Endothelial cell of umbilical vein (primary cell): ENCODE results near the gene PBX3. TPM values are rescaled to one million over a fixed set of nuclear protein-coding genes. Genes with fewer than 3 reads are reported as not detected.

Experiments used
- BruUV-seq: library from RNA; stranded (reverse); fragments of 400-500 nt; replicated peaks from 2 replicates; lab custom pipeline; 2021; lab: Mats Ljungman, UMichigan
- CTCF ChIA-PET: fragments of 300-600, 350-600 bp; sonication (Branson Sonifier 250); formaldehyde crosslinking; loops from one replicate; lab custom pipeline; 2021; ENCODE audit warnings: antibody characterized with exemption, inconsistent platforms; lab: Charles Lee
- POLR2A ChIA-PET: fragments of 300-600, 350-600 bp; sonication (Branson Sonifier 250); formaldehyde crosslinking; loops from one replicate; lab custom pipeline; 2021; ENCODE audit warnings: antibody characterized with exemption, inconsistent platforms; lab: Charles Lee
- DNase-seq: peaks from one replicate; pipeline ENCODE4 v3.0.0-alpha.2; 2011; ENCODE audit warnings: low read depth, low spot score
- FAIRE-seq: peaks from 2 replicates; lab custom pipeline; 2011; peaks lifted over from hg19 to GRCh38; lab: Jason Lieb, UNC
- H2AFZ ChIP-seq: 2 replicates; pipeline ENCODE4 v1.6.0; 2012; ENCODE audit warnings: low read depth, low read length, control low read depth, inconsistent platforms
- H3K27ac ChIP-seq: 2 replicates; pipeline ENCODE4 v1.5.1; 2011; ENCODE audit warnings: low read depth, mild to moderate bottlenecking, control low read depth, low read length, moderate library complexity; ENCODE audit not compliant: insufficient read depth
- H3K27me3 ChIP-seq, 2 experiments: 2 replicates each; pipeline versions ENCODE4 v1.6.0 to v1.6.1; 2011; ENCODE audit warnings: low read length in 2 of 2, mixed read lengths in 1 of 2; ENCODE audit not compliant: control insufficient read depth in 2 of 2, insufficient read depth in 2 of 2
- H3K36me3 ChIP-seq, 2 experiments: 2 replicates in 1 of 2; 3 replicates in 1 of 2; pipeline ENCODE4 v1.5.1; 2011; ENCODE audit warnings: low read length in 2 of 2, mild to moderate bottlenecking in 1 of 2, moderate library complexity in 1 of 2; ENCODE audit not compliant: control insufficient read depth in 2 of 2, insufficient read depth in 2 of 2; ENCODE audit errors: extremely low read depth in 1 of 2
- H3K4me1 ChIP-seq: 3 replicates; pipeline ENCODE4 v1.5.1; 2011; ENCODE audit warnings: mild to moderate bottlenecking, low read length; ENCODE audit not compliant: control insufficient read depth, insufficient read depth; ENCODE audit errors: extremely low read depth
- H3K4me2 ChIP-seq: 2 replicates; pipeline ENCODE4 v1.6.1; 2011; ENCODE audit warnings: low read length, control low read depth, mixed read lengths; ENCODE audit not compliant: insufficient read depth
- H3K4me3 ChIP-seq, 3 experiments: fragments of 200-600 bp in 1 of 3; sonication (generic), shearing (Covaris generic) in 1 of 3; replicated peaks in 1 of 3; 2 replicates each; pipeline ENCODE4 v1.5.1; 2011 to 2016; ENCODE audit warnings: control low read depth in 3 of 3, low read length in 3 of 3, mild to moderate bottlenecking in 2 of 3, inconsistent platforms in 1 of 3, low read depth in 1 of 3, moderate library complexity in 1 of 3; ENCODE audit not compliant: insufficient read depth in 1 of 3
- H3K79me2 ChIP-seq: 2 replicates; pipeline ENCODE4 v1.6.0; 2012; ENCODE audit warnings: low read length, inconsistent platforms; ENCODE audit not compliant: control insufficient read depth, insufficient read depth
- H3K9ac ChIP-seq: replicated peaks from 2 replicates; pipeline ENCODE3; 2011; ENCODE audit warnings: low read length, control low read depth; ENCODE audit not compliant: insufficient read depth; ENCODE audit errors: extremely low read depth
- H3K9me1 ChIP-seq: replicated peaks from 3 replicates; pipeline ENCODE4 v1.6.0; 2011; ENCODE audit warnings: mild to moderate bottlenecking, low read length; ENCODE audit not compliant: control insufficient read depth, insufficient read depth; ENCODE audit errors: extremely low read depth
- H3K9me3 ChIP-seq: replicated peaks from 2 replicates; pipeline ENCODE4 v1.5.1; 2012; ENCODE audit warnings: low read length, inconsistent platforms; ENCODE audit not compliant: control insufficient read depth, insufficient read depth
- H4K20me1 ChIP-seq: replicated peaks from 2 replicates; pipeline ENCODE3; 2011; ENCODE audit warnings: mild to moderate bottlenecking, low read length; ENCODE audit not compliant: control insufficient read depth, insufficient read depth; ENCODE audit errors: extremely low read depth
- CTCF ChIP-seq, 2 donors: IDR thresholded peaks; 1 replicate in 1 of 2; 2 replicates in 1 of 2; pipeline ENCODE4 v1.5.1; 2011; ENCODE audit warnings: low read length in 2 of 2, mild to moderate bottlenecking in 2 of 2, moderate library complexity in 2 of 2, control low read depth in 1 of 2, inconsistent platforms in 1 of 2, low read depth in 1 of 2; ENCODE audit not compliant: insufficient read depth in 1 of 2; ENCODE audit errors: extremely low read depth in 1 of 2
- EZH2 ChIP-seq: IDR thresholded peaks from 2 replicates; pipeline ENCODE4 v1.6.1; 2012; ENCODE audit warnings: borderline replicate concordance, low read depth, mild to moderate bottlenecking, moderate library complexity, low read length, inconsistent platforms; ENCODE audit not compliant: severe bottlenecking
- FOS ChIP-seq: IDR thresholded peaks from 2 replicates; pipeline ENCODE4 v1.6.1; 2011; ENCODE audit warnings: mild to moderate bottlenecking, low read length, moderate library complexity, borderline replicate concordance; ENCODE audit not compliant: insufficient read depth
- GATA2 ChIP-seq: IDR thresholded peaks from 2 replicates; pipeline ENCODE4 v1.7.0; 2011; ENCODE audit warnings: low read depth, mild to moderate bottlenecking, moderate library complexity, mixed read lengths, low read length; ENCODE audit not compliant: insufficient read length, insufficient read depth
- JUN ChIP-seq: IDR thresholded peaks from 2 replicates; pipeline ENCODE4 v1.6.1; 2011; ENCODE audit warnings: borderline replicate concordance, low read depth; ENCODE audit not compliant: insufficient read length, insufficient read depth
- MAX ChIP-seq: IDR thresholded peaks from 2 replicates; pipeline ENCODE4 v1.6.1; 2011; ENCODE audit not compliant: insufficient read depth, insufficient read length
- MYC ChIP-seq: IDR thresholded peaks from one replicate; pipeline ENCODE4 v1.6.1; 2011; ENCODE audit warnings: mild to moderate bottlenecking, low read depth, low read length
- POLR2A ChIP-seq: IDR thresholded peaks from 2 replicates; pipeline ENCODE4 v1.6.1; 2012; ENCODE audit warnings: low read depth, mild to moderate bottlenecking, control low read depth, low read length
- POLR2AphosphoS5 ChIP-seq: IDR thresholded peaks from 2 replicates; pipeline ENCODE4 v1.6.1; 2012; ENCODE audit warnings: low read depth, mild to moderate bottlenecking, control low read depth, low read length, moderate library complexity; ENCODE audit not compliant: insufficient read depth
- dilution Hi-C: fragments of 300-500 bp; cut with MboI; formaldehyde crosslinking; loops from one replicate; pipeline ENCODE4 v1.15.0; 2019; ENCODE audit warnings: low sequenced_read_pairs; ENCODE audit not compliant: extremely low pct_ligation_motif_present
- intact Hi-C: fragments of 100-400 bp; cut with micrococcal nuclease; formaldehyde crosslinking; loops from one replicate; pipeline ENCODE4 v1.10.0; 2022
- polyA plus RNA-seq, 4 experiments: library from polyadenylated mRNA; depleted of rRNA in 3 of 4; stranded (reverse) in 3 of 4; unstranded in 1 of 4; fragments of >200 nt; gene quantifications; 2 replicates each; pipeline versions ENCODE4 v1.2.1 to v1.2.3, GENCODE V29; 2011 to 2012; ENCODE audit warnings: missing spikeins in 1 of 4
- total RNA-seq: library from RNA; stranded (reverse); gene quantifications from 2 replicates; pipeline ENCODE4 v1.2.3, GENCODE V29; 2021

PBX3 gene
- total and polyA plus RNA-seq, 2 donors (not counting 3 experiments of a cell fraction or from before 2014, with no cell fraction given): 18.8 to 42.0 TPM

DNA sequence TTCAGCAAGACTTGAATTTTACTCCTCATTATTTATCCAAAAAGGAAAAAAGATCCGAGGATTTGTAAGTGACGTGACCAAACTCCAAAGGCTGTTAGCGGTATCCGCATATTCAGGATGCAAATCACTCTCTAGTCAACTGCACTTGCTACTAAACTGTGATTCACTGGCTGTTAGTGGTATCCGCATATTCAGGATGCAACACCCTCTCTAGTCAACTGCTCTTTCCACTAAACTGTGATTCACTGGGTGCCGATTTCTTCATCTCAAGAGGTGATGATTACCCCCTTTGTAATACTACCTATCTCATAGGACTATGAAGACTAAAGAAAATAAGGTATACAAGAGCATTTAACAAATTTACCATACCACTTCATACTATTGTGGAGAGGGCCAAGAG, 45.8 kb upstream of the PBX3 start:
- no peak overlapping the region for H3K4me2 ChIP-seq
- dilution Hi-C loops (no loop called here), intact Hi-C loops (no loop called here)
- H3K9ac ChIP-seq: no peak overlapping the region
- no peaks in the 10 kb centered on the region for H3K9me1 ChIP-seq
- DNase-seq (no peak), FAIRE-seq (no peak)
- H3K27ac ChIP-seq: no peak overlapping the region
- no peaks in the 10 kb centered on the region for H3K36me3 ChIP-seq
- POLR2A ChIA-PET: no interaction called here
- peaks cover 8% of the 10 kb centered on the region for H3K4me1 ChIP-seq
- no peaks in the 10 kb centered on the region for H3K9me3 ChIP-seq
- peaks cover 5% of the 10 kb centered on the region for H4K20me1 ChIP-seq
- CTCF ChIA-PET: no interaction called here
- no TSS peak for BruUV-seq
- no peak overlapping the region for H3K4me3 ChIP-seq
- no peak overlapping the region for H2AFZ ChIP-seq
- peaks cover 89% of the 10 kb centered on the region for H3K79me2 ChIP-seq
- TF ChIP-seq POLR2AphosphoS5 (no peak), JUN (no peak), POLR2A (no peak)
- H3K27me3 ChIP-seq: no peaks in the 10 kb centered on the region

GRCh38 chr9:125703662-125704061, 43.5 kb upstream of the PBX3 start:
- no peak overlapping the region for H3K4me3 ChIP-seq
- TF ChIP-seq FOS: no peak
- TF ChIP-seq CTCF (IDR thresholded peaks at IDR 0.05; ENCODE audit: extremely low read depth in 1 of 2, insufficient read depth in 1 of 2, low read depth in 1 of 2, low read length in 2 of 2): no peak
- no peak for TF ChIP-seq GATA2
- TF ChIP-seq EZH2: no peak
- no peak for TF ChIP-seq POLR2AphosphoS5
- TF ChIP-seq MYC: no peak
- TF ChIP-seq MAX: no peak
- no peak for TF ChIP-seq JUN
- no peak overlapping the region for H3K4me2 ChIP-seq
- FAIRE-seq (no peak), DNase-seq (no peak)
- dilution Hi-C loops (no loop called here), intact Hi-C loops (no loop called here)
- no peaks in the 10 kb centered on the region for H3K9me3 ChIP-seq
- no peak overlapping the region for H3K9ac ChIP-seq
- CTCF ChIA-PET: interaction anchor here (0.7 to 1.3 kb wide), 2 partner anchors 12 to 296 kb away, joined by 4 read pairs; no protein-coding TSS in a partner anchor
- no peaks in the 10 kb centered on the region for H3K9me1 ChIP-seq
- H3K4me1 ChIP-seq: peaks cover 13% of the 10 kb centered on the region
- no peaks in the 10 kb centered on the region for H4K20me1 ChIP-seq
- POLR2A ChIA-PET: no interaction called here
- no TSS peak for BruUV-seq
- peaks cover 76% of the 10 kb centered on the region for H3K79me2 ChIP-seq
- no peak overlapping the region for H3K27ac ChIP-seq
- no peaks in the 10 kb centered on the region for H3K36me3 ChIP-seq
- no peak overlapping the region for H2AFZ ChIP-seq
- H3K27me3 ChIP-seq: no peaks in the 10 kb centered on the region
